ENCODE results near the gene CCDC148. TPM values are rescaled to one million over a fixed set of nuclear protein-coding genes. Genes with fewer than 3 reads are reported as not detected.

The CCDC148 gene
- total RNA-seq, 1 donor, result 0.72 TPM

GRCh38 chr2:158178646-158179045, 277.9 kb downstream of the CCDC148 start:
- TF ChIP-seq CTCF (IDR thresholded peaks at IDR 0.05; ENCODE audit: insufficient read depth, low read length), result no peak
- H3K4me3 ChIP-seq (ENCODE audit: low read depth, low read length), result no peak overlapping the region
- no peak for DNase-seq (ENCODE audit: low read depth)

GRCh38 chr2:158174956-158175355, 281.6 kb downstream of the CCDC148 start:
- no peak for DNase-seq (ENCODE audit: low read depth)
- no peak overlapping the region for H3K4me3 ChIP-seq (ENCODE audit: low read depth, low read length)
- no peak for TF ChIP-seq CTCF (IDR thresholded peaks at IDR 0.05; ENCODE audit: insufficient read depth, low read length)

GRCh38 chr2:158174495-158174894, 282.1 kb downstream of the CCDC148 start:
- no peak overlapping the region for H3K4me3 ChIP-seq (ENCODE audit: low read depth, low read length)
- TF ChIP-seq CTCF (IDR thresholded peaks at IDR 0.05; ENCODE audit: insufficient read depth, low read length), result no peak
- DNase-seq (ENCODE audit: low read depth), result no peak

- no peak overlapping the region for H3K4me3 ChIP-seq (ENCODE audit: low read depth, low read length)
- DNase-seq (ENCODE audit: low read depth), result no peak
- no peak for TF ChIP-seq CTCF (IDR thresholded peaks at IDR 0.05; ENCODE audit: insufficient read depth, low read length)
These were observed 283.8 kb downstream of the CCDC148 start for GRCh38 chr2:158172719-158173118.

- TF ChIP-seq CTCF (IDR thresholded peaks at IDR 0.05; ENCODE audit: insufficient read depth, low read length), result no peak
- H3K4me3 ChIP-seq (ENCODE audit: low read depth, low read length), result no peak overlapping the region
- no peak for DNase-seq (ENCODE audit: low read depth)
These were observed 302.0 kb downstream of the CCDC148 start for GRCh38 chr2:158154596-158154995.

GRCh38 chr2:158153270-158154015, 303.1 kb downstream of the CCDC148 start:
- no peak for DNase-seq (ENCODE audit: low read depth)
- H3K4me3 ChIP-seq (ENCODE audit: low read depth, low read length), result no peak overlapping the region
- no peak for TF ChIP-seq CTCF (IDR thresholded peaks at IDR 0.05; ENCODE audit: insufficient read depth, low read length)

All from fibroblast of the aortic adventitia (primary cell).